Measurements from ENCODE around the gene KRT82. TPM values are rescaled to one million over a fixed set of nuclear protein-coding genes. Genes with fewer than 3 reads are reported as not detected.
A peak's percentile ranks its signal among the peaks of the same experiment; 100 is the strongest.

KRT82 gene
- total and polyA plus RNA-seq, 8 donors: not detected

DNA sequence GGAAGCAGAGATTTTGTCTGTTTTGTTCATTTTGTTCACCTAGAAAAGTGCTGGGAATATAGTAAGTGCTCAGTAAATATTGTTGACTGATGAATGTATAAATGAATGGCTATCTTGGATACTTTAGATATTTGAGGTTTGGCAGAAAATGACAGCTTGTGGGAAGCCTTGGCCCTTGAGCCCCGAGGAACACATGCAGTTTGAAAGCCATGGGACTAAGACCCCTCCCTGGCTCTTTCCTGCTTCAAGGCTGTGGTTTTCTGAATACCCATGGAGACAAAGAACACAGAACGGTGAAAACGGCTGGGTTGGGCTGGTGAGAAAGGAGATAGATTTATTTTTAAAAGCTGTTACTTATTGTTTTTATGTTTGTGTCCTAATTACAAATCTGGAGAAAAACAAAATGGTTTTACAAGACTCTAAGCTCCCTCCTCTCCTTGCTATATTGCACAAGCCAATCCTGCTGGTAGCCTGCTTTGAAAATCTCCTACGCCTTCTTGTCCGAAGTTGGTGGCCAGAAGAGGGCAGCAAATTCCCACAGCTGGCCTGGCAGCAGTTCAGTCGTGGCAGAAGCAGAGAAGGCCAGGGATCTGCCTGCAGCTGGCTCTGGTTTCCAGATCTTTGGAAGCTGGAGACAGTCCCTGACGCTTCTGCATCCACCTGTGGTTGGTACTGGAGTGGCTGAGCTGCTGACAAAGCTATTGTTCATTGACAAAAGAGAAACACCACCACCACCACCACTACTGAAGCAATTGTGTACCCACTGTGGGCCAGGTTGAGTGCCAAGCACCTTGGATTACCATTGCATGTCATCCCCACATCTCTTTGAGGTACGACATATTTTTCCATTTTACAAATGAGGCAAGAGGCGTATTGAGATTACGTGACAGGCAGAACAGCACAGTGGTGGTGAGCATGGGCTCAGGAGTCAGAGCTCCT, 33.6 kb downstream of the KRT82 start:
- H3K4me1 ChIP-seq: peaks cover 0 to 15% (median 5%) of the 10 kb centered on the region in 4 donors
- TF ChIP-seq POLR2AphosphoS5 (IDR thresholded peaks at IDR 0.05) (peak in 1 of 3 donors; percentile 75), EP300 (IDR thresholded peaks at IDR 0.05) (no peak), CTCF (IDR thresholded peaks at IDR 0.05) (peak in 5 of 7 experiments; percentile 62 to 78 (median 76)), POLR2A (IDR thresholded peaks at IDR 0.05) (no peak)
- peak; percentile 88 to 95 for DNase-seq
- H3K9me3 ChIP-seq: no peaks in the 10 kb centered on the region
- intact Hi-C loops (cut with DNase I; ENCODE audit: low total_unique reads): loop anchor here (5.0 to 10.0 kb wide), 2 partner anchors 495 to 602 kb away; no protein-coding TSS in a partner anchor
- H3K27me3 ChIP-seq: peaks cover 0 to 3% (median 0%) of the 10 kb centered on the region in 3 donors
- no peak overlapping the region for H3K4me3 ChIP-seq
- no peaks in the 10 kb centered on the region for H3K36me3 ChIP-seq
- peak overlapping the region in 1 of 5 donors; percentile 9 for H3K27ac ChIP-seq
- WGBS, 5 donors: 35 to 41% (median 39%) methylated on average over 10 of the region's 10 CpGs

- intact Hi-C loops (cut with DNase I; ENCODE audit: low total_unique reads): loop anchor here (5.0 to 10.0 kb wide), 2 partner anchors 496 to 603 kb away; no protein-coding TSS in a partner anchor
- DNase-seq: no peak
- peaks cover 0 to 8% (median 0%) of the 10 kb centered on the region in 3 donors for H3K27me3 ChIP-seq
- no peaks in the 10 kb centered on the region for H3K36me3 ChIP-seq
- WGBS, 5 donors: 53 to 68% (median 63%) methylated on average over 3 of the region's 3 CpGs
- H3K27ac ChIP-seq: peak overlapping the region in 3 of 5 donors; percentile 9 to 53 (median 47)
- H3K4me1 ChIP-seq: peaks cover 0 to 15% (median 5%) of the 10 kb centered on the region in 4 donors
- no peak for TF ChIP-seq EP300 (IDR thresholded peaks at IDR 0.05)
- TF ChIP-seq POLR2AphosphoS5 (IDR thresholded peaks at IDR 0.05): no peak
- no peak for TF ChIP-seq POLR2A (IDR thresholded peaks at IDR 0.05)
- TF ChIP-seq CTCF (IDR thresholded peaks at IDR 0.05): no peak
- H3K4me3 ChIP-seq: no peak overlapping the region
- no peaks in the 10 kb centered on the region for H3K9me3 ChIP-seq
These were observed 34.4 kb downstream of the KRT82 start for GRCh38 chr12:52371716-52372115.

DNA sequence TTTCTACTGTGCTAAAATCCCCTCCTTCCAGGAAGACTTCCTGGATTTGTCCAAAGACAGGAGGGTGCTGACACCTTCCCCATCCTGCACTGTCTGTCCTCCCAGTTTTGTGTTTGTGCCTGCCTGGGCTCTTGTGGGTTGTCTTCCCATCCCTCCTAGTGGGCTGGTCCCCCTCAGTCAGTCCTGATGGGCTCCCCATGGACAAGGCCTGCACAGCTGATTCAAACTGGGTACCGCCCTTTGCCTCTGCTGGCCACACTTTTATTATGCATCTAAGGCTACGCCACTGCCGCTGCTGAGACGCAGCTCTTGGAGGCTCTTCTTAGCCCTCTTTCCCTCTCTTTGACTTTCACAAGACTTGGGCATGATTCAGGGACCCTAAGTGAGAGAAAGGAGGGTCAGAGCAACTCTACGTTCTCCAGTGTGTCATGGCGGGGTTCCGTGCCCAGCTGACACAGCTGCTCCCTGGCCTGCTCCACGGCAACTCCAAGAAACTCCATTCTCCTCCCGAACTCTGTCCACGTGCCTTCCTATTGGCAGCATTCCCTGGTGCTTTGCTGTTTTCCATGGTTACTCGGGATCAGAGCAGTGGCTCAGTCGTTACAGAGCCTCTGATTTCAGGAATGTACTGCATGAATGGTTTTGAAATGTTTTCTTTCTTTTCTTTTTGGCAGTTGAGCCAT, 35.1 kb downstream of the KRT82 start:
- Histone ChIP-seq H3K9me3 (no peaks in the 10 kb centered on the region), H3K4me3 (no peak overlapping the region), H3K27ac (peak overlapping the region in 3 of 5 donors; percentile 9 to 53 (median 47)), H3K27me3 (peaks cover 0 to 8% (median 0%) of the 10 kb centered on the region in 3 donors), H3K4me1 (peaks cover 0 to 15% (median 5%) of the 10 kb centered on the region in 4 donors), H3K36me3 (no peaks in the 10 kb centered on the region)
- peak in 1 of 3 donors; percentile 40 for TF ChIP-seq POLR2AphosphoS5 (IDR thresholded peaks at IDR 0.05)
- TF ChIP-seq POLR2A (IDR thresholded peaks at IDR 0.05): no peak
- WGBS, 5 donors: 43 to 58% (median 52%) methylated on average over 11 to 12 of the region's 12 CpGs
- DNase-seq: peak in 1 of 2 donors; percentile 83
- intact Hi-C loops (cut with DNase I; ENCODE audit: low total_unique reads): loop anchor here (5.0 to 10.0 kb wide), 2 partner anchors 496 to 604 kb away; no protein-coding TSS in a partner anchor

DNA sequence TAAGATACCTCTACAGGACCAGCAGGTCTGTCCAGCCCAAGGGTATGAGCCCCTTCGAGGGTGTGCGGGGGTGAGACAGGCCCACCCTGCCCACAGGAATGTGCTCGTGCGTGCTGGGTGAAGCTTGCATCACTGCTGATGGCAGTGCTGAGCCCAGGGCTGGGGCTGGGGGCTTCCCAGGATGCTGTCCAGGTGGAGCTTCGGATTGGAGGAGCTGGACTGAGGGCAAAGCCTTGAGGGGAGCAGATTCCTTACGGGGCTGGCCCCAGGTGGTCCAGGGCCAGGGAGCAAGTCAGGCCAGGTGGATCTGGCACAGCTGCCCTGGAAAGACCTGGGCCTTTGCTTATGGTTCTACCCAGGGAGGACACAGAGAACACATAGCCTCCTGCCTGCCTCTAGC, 36.3 kb downstream of the KRT82 start:
- intact Hi-C loops (cut with DNase I; ENCODE audit: low total_unique reads): loop anchor here (5.0 to 10.0 kb wide), 3 partner anchors 497 to 605 kb away; no protein-coding TSS in a partner anchor
- no peaks in the 10 kb centered on the region for H3K36me3 ChIP-seq
- 75 to 100% (median 84%) methylated on average over 1 to 6 of the region's 6 CpGs for WGBS, 5 donors

More for the DNA sequence above, 36.3 kb downstream of the KRT82 start:
- H3K27ac ChIP-seq: no peak overlapping the region
- no peak for DNase-seq
- TF ChIP-seq POLR2A (IDR thresholded peaks at IDR 0.05) (no peak), CTCF (IDR thresholded peaks at IDR 0.05) (no peak), EP300 (IDR thresholded peaks at IDR 0.05) (no peak), POLR2AphosphoS5 (IDR thresholded peaks at IDR 0.05) (no peak)
- H3K27me3 ChIP-seq: peaks cover 0 to 8% (median 3%) of the 10 kb centered on the region in 3 donors
- no peaks in the 10 kb centered on the region for H3K9me3 ChIP-seq
- H3K4me1 ChIP-seq: peaks cover 0 to 15% (median 5%) of the 10 kb centered on the region in 4 donors
- no peak overlapping the region for H3K4me3 ChIP-seq

All from stomach (tissue), 9 donors.